Measurements from ENCODE around the gene LAMTOR5.

- no peak for TF ChIP-seq CSDC2 (CRISPR knock-in tag; IDR thresholded peaks at IDR 0.05)
- no peak for TF ChIP-seq ZFP3 (CRISPR knock-in tag; IDR thresholded peaks at IDR 0.05)
- TF ChIP-seq ARNTL (CRISPR knock-in tag; IDR thresholded peaks at IDR 0.05; ENCODE audit: borderline replicate concordance, low read depth), result no peak
- no peak for TF ChIP-seq RARB (CRISPR knock-in tag; IDR thresholded peaks at IDR 0.05)
- no peak for TF ChIP-seq CREB5 (CRISPR knock-in tag; IDR thresholded peaks at IDR 0.05; ENCODE audit: low read depth)
- TF ChIP-seq TSHZ2 (CRISPR knock-in tag; IDR thresholded peaks at IDR 0.05), result no peak
- no peak for TF ChIP-seq ZFP30 (CRISPR knock-in tag; IDR thresholded peaks at IDR 0.05)
- TF ChIP-seq ZNF8 (CRISPR knock-in tag; IDR thresholded peaks at IDR 0.05), result no peak
Observed at GRCh38 chr1:110433213-110433612, 25.7 kb upstream of the LAMTOR5 start.

Measured in SK-N-SH treated with all-trans-retinoic acid at 6 μM for 48 hours (cell line).